Globus pallidus (tissue), 1 donor: ENCODE results near the gene REEP6.
A peak's percentile ranks its signal among the peaks of the same experiment; 100 is the strongest.

Experiments
- DNase-seq: peaks from one replicate; pipeline ENCODE4 v3.0.0-alpha.2; 2015; ENCODE audit warnings: low spot score

Gene REEP6

GRCh38 chr19:1491114-1491848, at the start of gene REEP6:
Gene REEP6 (plus strand): TSS chr19:1491181. CDS start chr19:1491270, 89 bp downstream.
- no peak for DNase-seq

- DNase-seq = no peak
Measured at GRCh38 chr19:1441677-1442438, 49.1 kb upstream of the REEP6 start.

GRCh38 chr19:1445185-1445931, 45.6 kb upstream of the REEP6 start:
- peak; percentile 66 for DNase-seq

GRCh38 chr19:1445932-1446712, 44.9 kb upstream of the REEP6 start:
- peak; percentile 47 for DNase-seq

- no peak for DNase-seq
Measured at GRCh38 chr19:1446713-1447481, 44.1 kb upstream of the REEP6 start.

- no peak for DNase-seq
Measured at GRCh38 chr19:1447504-1447903, 43.5 kb upstream of the REEP6 start.

GRCh38 chr19:1447944-1448343, 43.0 kb upstream of the REEP6 start:
- no peak for DNase-seq

GRCh38 chr19:1449467-1450442, 41.2 kb upstream of the REEP6 start, which contains the start of gene APC2:
Gene APC2 (plus strand): TSS chr19:1450121. CDS start chr19:1453002, 2,881 bp downstream.
- DNase-seq = peak; percentile 87

GRCh38 chr19:1450735-1451731, 39.9 kb upstream of the REEP6 start:
- peak; percentile 68 for DNase-seq

- DNase-seq = peak; percentile 87
Measured at GRCh38 chr19:1451916-1452801, 38.8 kb upstream of the REEP6 start.

GRCh38 chr19:1452802-1453524, 38.0 kb upstream of the REEP6 start:
- DNase-seq = no peak

GRCh38 chr19:1453525-1454364, 37.2 kb upstream of the REEP6 start:
- DNase-seq = peak; percentile 99

- no peak for DNase-seq
Measured at GRCh38 chr19:1455002-1455335, 36.0 kb upstream of the REEP6 start.

- peak; percentile 54 for DNase-seq
Measured at GRCh38 chr19:1455336-1456120, 35.5 kb upstream of the REEP6 start.
